Vagina (tissue), 2 donors: ENCODE results near the gene SRR. TPM values are rescaled to one million over a fixed set of nuclear protein-coding genes. Genes with fewer than 3 reads are reported as not detected.

Source experiments
- DNase-seq, 2 donors: peaks; one replicate each; pipeline ENCODE4 v3.0.0-alpha.2; 2017; ENCODE audit errors: extremely low spot score in 2 of 2
- H3K27ac ChIP-seq: fragments of 200-600 bp; sonication (generic); one replicate; pipeline ENCODE4 v1.5.1; 2019
- H3K27me3 ChIP-seq: fragments of 200-600 bp; sonication (generic); one replicate; pipeline ENCODE4 v1.5.1; 2019
- H3K36me3 ChIP-seq, 2 donors: fragments of 200-600 bp; sonication (generic); one replicate each; pipeline ENCODE4 v1.5.1; 2017 to 2019
- H3K4me1 ChIP-seq: fragments of 200-600 bp; sonication (generic); one replicate; pipeline ENCODE4 v1.5.1; 2019
- H3K4me3 ChIP-seq, 2 donors: fragments of 200-600 bp; sonication (generic); 1 replicate in 1 of 2; 2 replicates in 1 of 2; pipeline ENCODE4 v1.5.1; 2016 to 2019
- H3K9me3 ChIP-seq: fragments of 200-600 bp; sonication (generic); one replicate; pipeline ENCODE4 v1.5.1; 2019
- POLR2A ChIP-seq, 2 donors: fragments of 450-650 bp; IDR thresholded peaks; one replicate each; pipeline ENCODE4 v1.6.1; 2017; ENCODE audit warnings: antibody characterized with exemption in 2 of 2, mild to moderate bottlenecking in 2 of 2, moderate library complexity in 2 of 2
- POLR2AphosphoS5 ChIP-seq, 2 donors: sonication (generic); formaldehyde crosslinking; IDR thresholded peaks; one replicate each; pipeline ENCODE4 v1.9.0; 2017; ENCODE audit warnings: antibody characterized with exemption in 2 of 2, mild to moderate bottlenecking in 2 of 2, low read depth in 1 of 2; ENCODE audit not compliant: insufficient read depth in 1 of 2
- intact Hi-C: fragments of 100-400 bp; cut with DNase I; formaldehyde crosslinking; loops from one replicate; pipeline ENCODE4 v1.15.1; 2023
- total RNA-seq: library from RNA; depleted of rRNA; stranded (reverse); fragments of >200 nt; gene quantifications from one replicate; pipeline ENCODE4 v1.2.3, GENCODE V29; 2016
- TF ChIP-seq, protein P1 (sequence below), 3 experiments: fragments of 450-650 bp in 2 of 3; fragments of 200-600 bp in 1 of 3; sonication (generic) in 1 of 3; IDR thresholded peaks; one replicate each; pipeline ENCODE4 v1.5.1; 2017 to 2019; ENCODE audit warnings: antibody characterized with exemption in 3 of 3, mild to moderate bottlenecking in 2 of 3, moderate library complexity in 2 of 3

The SRR gene
- total RNA-seq, 1 donor from 2014 or later = 13.5 TPM

DNA sequence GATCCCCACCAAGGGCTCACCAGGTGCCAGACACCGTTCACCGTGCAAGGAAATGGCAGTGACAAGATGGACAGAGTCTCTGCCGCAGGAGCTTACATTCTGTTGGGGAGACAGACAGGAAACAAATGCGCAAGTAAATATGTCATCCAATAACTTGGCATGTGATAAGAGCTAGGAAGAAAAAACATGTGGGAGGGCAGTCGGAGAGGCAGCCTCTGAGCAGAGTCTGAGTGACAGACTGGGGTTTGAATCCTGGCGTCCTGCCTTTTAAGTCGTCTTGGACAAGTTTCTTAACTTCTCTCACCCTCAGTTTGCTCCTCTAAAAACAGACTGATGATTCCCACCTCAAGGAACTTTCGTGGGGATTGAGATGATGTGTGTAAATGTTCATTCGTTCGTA lies 40.8 kb downstream of the SRR start:
- TF ChIP-seq, protein P1, sequence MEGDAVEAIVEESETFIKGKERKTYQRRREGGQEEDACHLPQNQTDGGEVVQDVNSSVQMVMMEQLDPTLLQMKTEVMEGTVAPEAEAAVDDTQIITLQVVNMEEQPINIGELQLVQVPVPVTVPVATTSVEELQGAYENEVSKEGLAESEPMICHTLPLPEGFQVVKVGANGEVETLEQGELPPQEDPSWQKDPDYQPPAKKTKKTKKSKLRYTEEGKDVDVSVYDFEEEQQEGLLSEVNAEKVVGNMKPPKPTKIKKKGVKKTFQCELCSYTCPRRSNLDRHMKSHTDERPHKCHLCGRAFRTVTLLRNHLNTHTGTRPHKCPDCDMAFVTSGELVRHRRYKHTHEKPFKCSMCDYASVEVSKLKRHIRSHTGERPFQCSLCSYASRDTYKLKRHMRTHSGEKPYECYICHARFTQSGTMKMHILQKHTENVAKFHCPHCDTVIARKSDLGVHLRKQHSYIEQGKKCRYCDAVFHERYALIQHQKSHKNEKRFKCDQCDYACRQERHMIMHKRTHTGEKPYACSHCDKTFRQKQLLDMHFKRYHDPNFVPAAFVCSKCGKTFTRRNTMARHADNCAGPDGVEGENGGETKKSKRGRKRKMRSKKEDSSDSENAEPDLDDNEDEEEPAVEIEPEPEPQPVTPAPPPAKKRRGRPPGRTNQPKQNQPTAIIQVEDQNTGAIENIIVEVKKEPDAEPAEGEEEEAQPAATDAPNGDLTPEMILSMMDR (IDR thresholded peaks at IDR 0.05) = no peak
- TF ChIP-seq POLR2A (IDR thresholded peaks at IDR 0.05) (no peak), POLR2AphosphoS5 (IDR thresholded peaks at IDR 0.05; ENCODE audit: insufficient read depth in 1 of 2, low read depth in 1 of 2) (no peak)
- DNase-seq = no peak
- intact Hi-C loops = no loop called here
- peaks cover 0 to 16% of the 10 kb centered on the region in 2 donors for H3K36me3 ChIP-seq
- H3K4me1 ChIP-seq = peaks cover 10% of the 10 kb centered on the region
- no peaks in the 10 kb centered on the region for H3K27me3 ChIP-seq
- H3K27ac ChIP-seq = no peak overlapping the region
- H3K4me3 ChIP-seq = no peak overlapping the region
- no peaks in the 10 kb centered on the region for H3K9me3 ChIP-seq

DNA sequence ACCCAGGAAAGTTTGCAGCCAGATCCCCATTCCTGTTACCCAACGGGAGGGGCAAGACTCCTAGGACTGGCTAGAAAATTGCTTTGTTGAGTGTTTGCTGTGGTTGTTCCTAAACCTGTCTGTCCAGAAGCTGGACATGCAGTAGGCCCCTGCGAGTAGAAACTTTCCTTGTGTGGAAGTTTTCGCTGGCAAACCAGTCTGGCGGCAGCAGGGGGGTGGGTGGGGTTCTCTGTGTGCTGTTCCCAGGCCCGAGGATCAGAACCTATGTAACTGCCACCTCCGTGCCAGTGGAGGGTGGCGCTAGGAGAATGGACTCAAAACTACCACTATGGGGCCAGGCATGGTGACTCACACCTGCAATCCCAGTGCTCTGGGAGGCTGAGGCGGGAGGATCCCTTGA lies 42.7 kb downstream of the SRR start:
- Histone ChIP-seq H3K9me3 (no peaks in the 10 kb centered on the region), H3K4me3 (no peak overlapping the region), H3K36me3 (peaks cover 0 to 16% of the 10 kb centered on the region in 2 donors), H3K4me1 (peaks cover 10% of the 10 kb centered on the region), H3K27me3 (no peaks in the 10 kb centered on the region), H3K27ac (no peak overlapping the region)
- intact Hi-C loops = no loop called here
- DNase-seq = no peak
- no peak for TF ChIP-seq POLR2A (IDR thresholded peaks at IDR 0.05)
- TF ChIP-seq POLR2AphosphoS5 (IDR thresholded peaks at IDR 0.05; ENCODE audit: insufficient read depth in 1 of 2, low read depth in 1 of 2) = no peak
- TF ChIP-seq, protein P1 (IDR thresholded peaks at IDR 0.05) = no peak

DNA sequence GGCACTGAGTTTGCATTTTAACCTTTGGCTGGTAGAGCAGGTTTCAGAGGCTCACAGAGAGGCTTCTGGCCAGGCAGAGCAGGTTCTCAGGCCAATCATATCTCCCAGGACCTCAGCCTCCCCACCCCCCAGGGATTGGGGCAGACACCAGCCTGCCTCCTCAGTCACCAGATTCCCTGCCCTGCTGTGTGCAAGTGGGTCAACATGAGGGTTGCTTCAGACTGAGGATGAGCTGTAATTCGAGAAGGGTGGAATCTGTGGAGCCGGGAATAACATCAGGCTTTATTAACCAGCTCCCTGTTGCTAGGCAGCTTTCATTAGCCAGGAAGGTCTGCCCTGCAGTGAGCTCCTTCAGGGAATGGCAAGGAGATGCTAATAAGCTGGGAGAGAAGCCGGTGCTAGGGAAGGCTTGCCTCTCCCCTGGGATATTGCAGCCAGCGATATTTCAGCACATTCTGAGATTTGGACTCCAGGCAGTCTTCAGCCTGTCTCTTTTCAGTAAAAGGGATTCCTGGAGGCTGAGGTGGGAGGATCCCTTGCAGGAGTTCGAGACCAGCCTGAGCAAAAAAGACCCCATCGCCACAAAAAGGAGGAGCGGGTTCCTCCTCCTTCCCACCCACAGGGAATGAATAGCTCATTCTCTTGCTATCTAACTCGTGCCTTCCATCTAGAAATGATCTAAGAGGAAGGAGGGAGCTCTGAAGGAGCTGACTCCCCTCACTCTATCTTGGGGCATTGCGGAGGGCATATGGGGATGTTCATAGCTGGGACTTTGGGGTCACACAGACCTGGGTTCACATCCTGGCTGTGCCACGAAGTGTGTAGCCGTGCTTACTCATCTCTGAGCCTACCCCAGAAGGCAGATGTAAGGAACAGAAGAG lies 44.3 kb downstream of the SRR start:
- H3K4me3 ChIP-seq = no peak overlapping the region
- intact Hi-C loops = no loop called here
- peaks cover 10% of the 10 kb centered on the region for H3K4me1 ChIP-seq
- no peaks in the 10 kb centered on the region for H3K9me3 ChIP-seq
- H3K27me3 ChIP-seq = no peaks in the 10 kb centered on the region
- no peak for DNase-seq
- TF ChIP-seq POLR2AphosphoS5 (IDR thresholded peaks at IDR 0.05; ENCODE audit: insufficient read depth in 1 of 2, low read depth in 1 of 2) (peak; percentile 38 to 44), POLR2A (IDR thresholded peaks at IDR 0.05) (no peak)
- TF ChIP-seq, protein P1 (IDR thresholded peaks at IDR 0.05) = no peak
- peaks cover 0 to 7% of the 10 kb centered on the region in 2 donors for H3K36me3 ChIP-seq
- peak overlapping the region; percentile 37 for H3K27ac ChIP-seq

DNA sequence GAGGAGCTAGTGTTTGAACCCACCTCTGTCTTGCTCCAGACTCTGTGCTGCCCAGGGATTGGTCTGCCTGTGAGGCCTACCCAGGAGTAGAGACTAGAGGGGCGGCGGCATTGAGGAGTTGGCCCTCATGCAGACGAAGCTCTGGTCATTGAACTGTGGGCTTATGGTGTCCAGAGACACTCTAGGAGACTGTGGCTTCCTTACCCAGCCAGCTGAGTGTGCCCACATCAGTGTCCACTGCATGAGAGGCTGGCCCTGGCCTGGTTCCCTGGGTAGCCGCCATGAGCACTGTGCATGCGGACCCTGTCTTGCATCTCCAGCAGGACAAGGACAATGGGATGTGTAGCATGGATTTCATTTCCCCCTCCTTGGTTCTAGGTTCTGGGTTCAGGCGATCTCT lies 47.5 kb downstream of the SRR start:
- DNase-seq = no peak
- no peaks in the 10 kb centered on the region for H3K27me3 ChIP-seq
- intact Hi-C loops = no loop called here
- no peaks in the 10 kb centered on the region for H3K36me3 ChIP-seq
- peaks cover 18% of the 10 kb centered on the region for H3K4me1 ChIP-seq
- H3K4me3 ChIP-seq = no peak overlapping the region
- no peaks in the 10 kb centered on the region for H3K9me3 ChIP-seq
- TF ChIP-seq POLR2A (IDR thresholded peaks at IDR 0.05) (no peak), POLR2AphosphoS5 (IDR thresholded peaks at IDR 0.05; ENCODE audit: insufficient read depth in 1 of 2, low read depth in 1 of 2) (no peak)
- TF ChIP-seq, protein P1 (IDR thresholded peaks at IDR 0.05) = no peak
- no peak overlapping the region for H3K27ac ChIP-seq

DNA sequence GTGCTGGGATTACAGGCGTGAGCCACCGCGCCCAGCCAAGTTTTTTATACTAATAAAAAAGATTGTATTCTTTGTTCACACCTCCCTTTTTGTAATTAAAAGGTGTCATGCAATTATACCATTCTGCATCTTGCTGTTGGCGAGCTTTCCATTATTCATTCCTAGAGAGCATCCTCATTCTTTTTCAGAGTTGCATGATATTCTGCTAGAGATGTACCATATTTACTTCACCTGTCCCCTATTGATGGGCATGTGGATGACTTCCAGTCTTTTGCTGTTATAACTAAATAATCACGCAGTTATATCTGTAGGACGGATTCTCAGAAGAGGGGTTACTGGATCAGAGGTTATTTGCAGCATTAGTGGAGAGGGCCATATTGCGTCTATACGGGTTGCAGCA lies 50.6 kb downstream of the SRR start:
- TF ChIP-seq POLR2A (IDR thresholded peaks at IDR 0.05) (no peak), POLR2AphosphoS5 (IDR thresholded peaks at IDR 0.05; ENCODE audit: insufficient read depth in 1 of 2, low read depth in 1 of 2) (no peak)
- TF ChIP-seq, protein P1 (IDR thresholded peaks at IDR 0.05) = no peak
- intact Hi-C loops = no loop called here
- H3K4me3 ChIP-seq = no peak overlapping the region

More for the DNA sequence above, 50.6 kb downstream of the SRR start:
- Histone ChIP-seq H3K27ac (no peak overlapping the region), H3K36me3 (no peaks in the 10 kb centered on the region), H3K9me3 (no peaks in the 10 kb centered on the region), H3K4me1 (peaks cover 13% of the 10 kb centered on the region), H3K27me3 (no peaks in the 10 kb centered on the region)
- no peak for DNase-seq
